ACHN (cell line): ENCODE measurements around the gene SCMH1.
A peak's percentile ranks its signal among the peaks of the same experiment; 100 is the strongest.

ENCODE experiments used
- DNase-seq: peaks from one replicate; pipeline ENCODE4 v3.0.0-alpha.2; 2015
- in situ Hi-C: cut with HindIII; loops from 2 replicates; pipeline ENCODE4 v1.10.0; 2017; ENCODE audit warnings: low sequenced_read_pairs, low pct_ligation_motif_present, low pct_unique_long_range_greater_than_20kb

SCMH1 gene

DNA sequence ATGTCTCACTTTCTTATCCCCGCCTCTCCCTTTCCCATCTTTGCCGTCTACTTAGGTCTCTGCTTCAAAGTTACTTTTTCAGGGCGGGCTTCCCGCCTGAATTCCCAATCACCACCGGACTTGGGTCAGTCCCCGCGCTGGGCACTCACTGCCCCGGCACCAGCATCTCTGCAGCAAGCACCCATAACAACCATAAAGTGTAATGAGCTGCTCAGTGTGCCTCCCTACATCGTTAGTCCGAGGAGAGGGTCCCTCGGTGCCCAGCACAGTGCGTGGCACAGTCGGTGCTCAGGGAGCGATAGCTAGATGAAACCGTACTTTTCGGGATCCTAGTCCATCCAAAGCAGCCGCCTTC, 263.2 kb downstream of the SCMH1 start:
- in situ Hi-C loops, result no loop called here

DNA sequence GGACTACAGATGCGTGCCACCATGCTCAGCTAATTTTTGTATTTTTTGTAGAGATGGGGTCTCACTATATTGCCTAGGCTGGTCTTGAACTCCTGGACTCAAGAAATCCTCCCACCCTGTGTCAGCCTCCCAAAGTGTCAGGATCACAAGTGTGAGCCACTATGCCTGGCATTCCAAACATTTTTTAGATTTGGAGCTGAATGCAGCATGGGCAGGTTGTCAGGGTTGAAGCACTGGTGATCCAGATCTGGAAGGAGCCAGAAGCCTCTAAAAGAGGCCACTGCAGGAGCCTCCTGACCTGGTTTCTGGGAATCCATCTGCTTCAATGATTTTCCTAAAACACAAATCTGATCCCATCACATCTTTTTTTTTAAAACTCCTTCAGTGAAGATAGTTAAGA, 264.4 kb downstream of the SCMH1 start:
- in situ Hi-C loops, result no loop called here
- peak; percentile 22 for DNase-seq

More for the DNA sequence above, 263.2 kb downstream of the SCMH1 start:
- DNase-seq, result no peak
